Activated gamma-delta T cell (primary cell): ENCODE measurements around the gene CCDC3.
"Not testable (repeated sequence)": the region's sequence is repeated elsewhere in the genome, so short reads cannot be mapped to it uniquely, and the experiment has no call there.

Source experiments
- DNase-seq: peaks from one replicate; lab custom pipeline; 2025; lab: John Stamatoyannopoulos, UW
- total RNA-seq, 2 donors: gene quantifications; one replicate each; lab custom pipeline; 2026; lab: John Stamatoyannopoulos, UW

Gene CCDC3
- total RNA-seq, result 0.36 to 0.39 reads per million in 2 donors

- DNase-seq, result peak; percentile 14
These were observed at the start of gene CCDC3 for GRCh38 chr10:13001041-13001886. TSS of gene CCDC3 (minus strand) at chr10:13001713. CDS start at chr10:13001570, 143 bp downstream.

- DNase-seq, result no peak
These were observed 49.7 kb upstream of the CCDC3 start for GRCh38 chr10:13051126-13051694.

GRCh38 chr10:13049774-13050420, 48.4 kb upstream of the CCDC3 start:
- no peak for DNase-seq

GRCh38 chr10:13048762-13049161, 47.2 kb upstream of the CCDC3 start:
- no peak for DNase-seq

GRCh38 chr10:13047529-13048206, 46.2 kb upstream of the CCDC3 start:
- DNase-seq, result no peak

GRCh38 chr10:13046851-13047528, 45.5 kb upstream of the CCDC3 start:
- no peak for DNase-seq

GRCh38 chr10:13043520-13043919, 42.0 kb upstream of the CCDC3 start:
- DNase-seq, result no peak

- DNase-seq, result no peak
These were observed 38.2 kb upstream of the CCDC3 start for GRCh38 chr10:13039761-13040160.

- no peak for DNase-seq
These were observed 36.9 kb upstream of the CCDC3 start for GRCh38 chr10:13038391-13038790.

GRCh38 chr10:13037832-13038231, 36.3 kb upstream of the CCDC3 start:
- DNase-seq, result no peak

GRCh38 chr10:13036841-13037240, 35.3 kb upstream of the CCDC3 start:
- no peak for DNase-seq

GRCh38 chr10:13035731-13036130, 34.2 kb upstream of the CCDC3 start:
- DNase-seq, result not testable (repeated sequence)

- no peak for DNase-seq
These were observed 25.4 kb upstream of the CCDC3 start for GRCh38 chr10:13026873-13027272.

- no peak for DNase-seq
These were observed 22.2 kb upstream of the CCDC3 start for GRCh38 chr10:13023754-13024153.

- no peak for DNase-seq
These were observed 17.8 kb upstream of the CCDC3 start for GRCh38 chr10:13019280-13019679.

- no peak for DNase-seq
These were observed 16.7 kb upstream of the CCDC3 start for GRCh38 chr10:13018171-13018570.

GRCh38 chr10:13016886-13017285, 15.4 kb upstream of the CCDC3 start:
- no peak for DNase-seq

- no peak for DNase-seq
These were observed 14.9 kb upstream of the CCDC3 start for GRCh38 chr10:13016426-13016825.

GRCh38 chr10:13006037-13006436, 4.5 kb upstream of the CCDC3 start:
- no peak for DNase-seq

- no peak for DNase-seq
These were observed 2.2 kb upstream of the CCDC3 start for GRCh38 chr10:13003759-13004158.

- no peak for DNase-seq
These were observed 1.5 kb upstream of the CCDC3 start for GRCh38 chr10:13003004-13003403.

GRCh38 chr10:13001887-13002212, 337 bp upstream of the CCDC3 start:
- DNase-seq, result no peak
